ENCODE measurements around the gene PPAT.

The PPAT gene

DNA sequence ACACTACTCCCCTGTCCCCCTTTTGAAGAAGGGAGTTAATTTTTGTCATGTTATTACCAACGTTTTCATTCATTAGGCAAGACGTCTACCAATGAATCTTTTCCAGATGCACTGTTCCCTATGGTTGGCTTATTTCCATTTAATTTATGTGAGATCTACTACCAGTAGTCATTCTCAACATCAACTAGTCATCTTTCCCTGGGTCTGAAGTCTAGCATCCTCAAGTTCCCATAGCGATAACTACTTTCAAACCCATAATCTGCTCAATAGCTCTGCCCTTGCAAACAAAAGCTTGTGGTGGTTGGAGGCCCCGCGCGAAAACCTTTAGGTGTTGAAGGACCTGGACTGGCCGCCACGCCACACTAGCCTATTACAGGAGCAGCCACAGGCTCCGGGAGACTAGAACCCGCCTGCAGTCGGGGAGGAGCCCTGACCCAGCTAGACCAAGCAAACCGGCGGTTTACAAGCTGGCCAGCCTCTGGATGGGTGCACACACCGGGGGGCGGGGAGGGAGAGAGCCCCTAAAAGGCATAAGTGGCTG, 746 bp downstream of the PPAT start:
- DNase-seq (ENCODE audit: low read depth, low spot score) = no peak

DNA sequence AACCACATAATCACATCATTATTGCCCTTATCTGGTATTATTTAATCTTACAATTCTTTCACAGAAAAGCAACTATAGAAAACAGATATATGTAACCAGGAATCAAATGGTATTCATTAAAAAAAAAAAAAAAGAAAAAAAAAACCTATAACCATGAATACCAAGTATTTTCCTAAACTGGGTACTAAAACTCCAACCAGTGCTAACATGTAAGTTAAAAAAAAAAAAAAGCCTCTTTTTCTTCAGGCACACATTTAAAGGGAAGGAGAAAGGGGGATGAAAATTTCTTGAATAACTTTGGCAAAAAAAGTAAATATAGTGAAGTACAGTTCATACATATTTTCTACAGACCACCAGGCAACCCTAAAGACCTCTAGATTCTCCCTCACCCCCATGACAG, 2.1 kb downstream of the PPAT start:
- DNase-seq (ENCODE audit: low read depth, low spot score) = no peak

DNA sequence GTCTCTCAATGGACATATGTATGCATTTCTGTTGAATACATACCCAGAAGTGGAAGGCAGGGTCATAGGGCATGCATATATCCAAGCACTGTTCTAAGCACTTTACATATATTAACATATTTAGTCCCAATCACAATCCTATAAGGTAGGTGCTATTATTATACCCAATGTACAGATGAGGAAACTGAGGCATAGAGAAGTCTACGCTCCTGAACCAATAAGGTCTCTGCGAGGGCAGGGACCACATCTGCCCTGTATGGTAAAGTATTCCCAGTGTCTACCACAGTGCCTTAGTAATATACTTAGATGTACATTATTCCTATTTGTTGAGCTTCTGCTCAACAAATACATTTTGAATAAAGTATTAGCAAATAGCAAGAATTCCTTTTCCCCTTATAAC, 5.2 kb downstream of the PPAT start:
- DNase-seq (ENCODE audit: low read depth, low spot score) = no peak

DNA sequence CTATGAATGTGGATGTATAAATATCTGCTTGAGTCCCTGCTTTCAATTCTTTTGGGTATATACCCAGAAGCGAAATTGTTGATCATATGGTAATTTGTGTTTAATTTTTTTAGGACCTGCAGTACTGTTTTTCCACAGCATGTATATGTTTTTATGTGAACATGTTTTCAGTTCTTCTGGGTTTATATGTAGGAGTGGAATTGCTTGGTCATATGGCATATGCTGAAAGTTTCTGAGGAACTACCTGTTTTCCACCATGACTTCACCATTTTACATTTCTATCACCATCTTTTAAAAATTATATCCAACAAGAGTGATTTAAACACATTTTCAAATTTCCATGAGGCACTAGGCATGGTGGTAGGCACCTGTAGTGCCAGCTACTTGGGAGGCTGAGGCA, 8.2 kb downstream of the PPAT start:
- no peak for DNase-seq (ENCODE audit: low read depth, low spot score)

DNA sequence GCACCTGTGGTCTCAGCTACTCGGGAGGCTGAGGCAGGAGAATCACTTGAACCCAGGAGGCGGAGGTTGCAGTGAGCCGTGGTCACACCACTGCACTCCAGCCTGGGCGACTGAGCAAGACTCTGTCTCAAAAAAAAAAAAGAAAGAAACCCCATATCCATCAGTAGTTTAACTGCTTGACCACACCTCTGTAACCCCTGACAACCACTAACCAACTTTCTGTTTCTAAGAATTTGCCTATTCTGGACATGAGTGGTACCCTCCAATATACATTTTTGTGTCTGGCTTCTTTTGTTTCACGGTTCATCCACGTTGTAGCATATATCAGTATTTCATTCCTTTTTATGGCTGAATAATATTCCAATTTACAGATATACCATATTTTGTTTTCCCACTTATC, 9.1 kb downstream of the PPAT start:
- DNase-seq (ENCODE audit: low read depth, low spot score) = no peak

DNA sequence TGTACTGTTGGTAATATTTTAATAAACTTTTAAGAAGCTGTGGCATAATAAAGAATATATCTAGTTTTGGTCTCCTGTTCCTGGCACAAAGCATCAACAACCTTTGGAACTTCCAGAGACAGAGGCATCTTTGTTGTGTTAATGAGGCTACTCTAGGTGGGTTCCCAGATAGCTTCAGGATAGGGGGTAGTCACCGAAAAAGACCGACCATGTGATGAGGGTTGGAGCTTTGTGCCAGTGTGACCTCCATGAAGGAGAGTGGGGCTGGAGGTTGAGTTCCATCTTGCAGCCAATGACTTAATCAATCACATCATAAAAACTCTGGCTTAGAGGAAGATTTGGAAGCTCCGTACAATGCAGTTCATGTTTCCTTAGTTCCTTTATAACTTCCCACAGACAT, 9.9 kb downstream of the PPAT start:
- DNase-seq (ENCODE audit: low read depth, low spot score) = no peak

DNA sequence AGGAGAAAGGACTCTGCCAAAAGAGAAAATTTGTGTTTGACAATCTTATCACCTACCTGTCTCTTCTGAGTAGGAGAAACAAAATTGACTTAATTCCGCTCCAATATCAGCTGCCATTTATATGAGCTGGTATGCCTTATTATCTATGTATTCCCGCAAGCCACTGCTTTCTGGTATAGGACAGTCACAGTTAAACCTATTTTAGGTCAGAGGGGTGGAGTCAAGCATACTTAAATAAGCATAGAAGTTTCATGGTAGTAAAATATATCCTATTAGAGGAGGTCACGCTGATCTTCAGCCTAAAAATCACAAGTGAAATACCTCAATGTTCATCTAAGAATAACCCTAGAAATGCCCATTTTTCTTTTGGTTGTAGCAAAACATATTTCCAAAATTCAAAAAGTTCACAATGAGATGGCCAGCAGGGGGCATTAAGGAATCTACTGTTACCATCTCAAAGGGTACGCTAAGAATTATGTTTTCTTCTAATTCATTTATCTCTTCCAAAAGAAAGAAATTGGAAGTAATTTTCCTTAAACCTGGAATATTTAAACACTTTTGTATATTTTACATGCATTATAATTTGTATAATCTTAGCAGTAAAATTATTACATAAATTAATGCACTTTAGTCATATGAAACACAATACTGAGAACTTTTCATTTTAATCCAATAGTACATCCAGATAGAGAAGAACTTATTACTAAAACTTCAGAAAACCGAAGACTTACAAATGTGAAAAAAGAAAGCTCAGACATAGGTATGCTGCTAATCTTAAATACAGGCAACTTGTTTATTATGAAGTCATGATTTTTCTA, 10.5 kb downstream of the PPAT start:
- DNase-seq (ENCODE audit: low read depth, low spot score) = no peak

DNA sequence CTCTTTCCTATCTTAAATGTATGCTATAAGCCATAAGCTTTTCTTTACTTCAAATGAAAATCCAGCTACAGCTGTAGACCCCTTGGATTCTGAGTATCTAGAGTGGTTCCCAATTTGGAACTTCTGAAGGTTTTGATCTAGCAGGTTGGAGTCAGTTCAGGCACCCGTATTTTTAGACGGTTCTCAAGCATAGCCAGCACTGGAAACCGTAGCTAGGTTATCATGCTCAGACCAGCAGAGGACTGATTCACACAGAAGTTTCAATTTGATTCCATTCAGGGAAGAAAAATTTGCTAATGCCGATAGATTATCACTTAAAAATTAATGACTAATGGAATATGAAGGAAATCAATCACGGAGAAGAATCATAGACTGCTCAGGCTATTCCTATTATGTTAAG, 11.2 kb downstream of the PPAT start:
- no peak for DNase-seq (ENCODE audit: low read depth, low spot score)

DNA sequence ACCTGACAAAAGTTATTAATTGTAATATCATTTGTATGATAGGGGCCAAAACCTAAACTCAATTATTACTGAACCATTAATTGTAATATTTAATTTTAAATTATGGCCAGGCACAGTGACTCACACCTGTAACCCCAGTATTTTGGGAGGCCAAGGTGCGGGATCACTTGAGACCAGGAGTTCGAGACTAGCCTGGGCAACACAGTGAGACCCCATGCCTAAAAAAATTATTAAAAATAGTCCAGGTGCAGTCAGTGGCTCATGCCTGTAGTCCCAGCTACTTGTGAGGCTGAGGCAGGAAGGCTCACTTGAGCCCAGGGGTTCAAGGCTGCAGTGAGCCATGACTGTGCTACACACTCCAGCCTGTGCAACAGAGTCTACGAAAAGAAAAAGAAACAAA, 18.0 kb downstream of the PPAT start:
- no peak for DNase-seq (ENCODE audit: low read depth, low spot score)

DNA sequence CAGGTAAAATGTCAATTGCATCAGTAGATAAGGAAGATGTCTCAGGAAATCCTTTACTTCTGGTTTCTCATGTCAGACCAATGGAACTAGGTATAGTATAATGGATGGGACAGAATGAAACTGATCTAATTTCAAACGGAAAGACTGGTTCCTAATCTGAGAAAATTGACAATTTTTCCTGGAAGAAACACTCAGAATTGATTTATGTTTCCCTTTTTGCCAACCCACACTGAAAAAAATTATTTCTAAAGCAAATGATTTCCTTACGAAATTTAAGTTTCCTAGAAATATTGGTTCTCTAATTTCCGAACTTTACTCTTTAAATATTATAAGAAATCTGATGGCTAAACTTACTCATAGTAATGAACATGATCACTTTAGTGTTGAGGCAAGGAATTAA, 19.1 kb downstream of the PPAT start:
- no peak for DNase-seq (ENCODE audit: low read depth, low spot score)

DNA sequence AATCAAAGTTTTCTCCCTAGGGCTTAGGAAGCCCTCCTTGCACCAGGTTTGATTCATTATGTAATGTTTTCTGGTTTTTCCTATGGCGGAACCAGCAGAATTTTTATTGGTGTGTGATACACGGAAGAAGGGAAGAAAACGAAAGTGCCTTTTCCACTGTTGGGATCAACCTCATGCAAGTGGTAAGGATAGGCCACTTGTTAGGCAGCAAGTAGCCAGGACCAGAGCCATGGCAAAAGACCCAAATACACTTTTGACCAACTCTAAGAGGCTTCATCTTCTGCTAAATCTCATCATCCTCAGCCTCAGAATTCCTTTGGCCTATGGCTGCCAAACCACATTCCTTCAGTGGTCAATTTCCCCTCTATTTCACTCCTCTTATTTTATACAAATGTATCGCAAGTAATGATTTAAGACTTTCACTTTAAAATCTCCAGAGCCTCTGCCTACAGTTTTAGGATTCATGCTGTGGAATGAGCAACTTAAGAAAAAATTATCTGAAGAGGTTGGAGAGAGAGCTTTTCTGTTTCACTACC, 21.2 kb downstream of the PPAT start:
- DNase-seq (ENCODE audit: low read depth, low spot score) = no peak

DNA sequence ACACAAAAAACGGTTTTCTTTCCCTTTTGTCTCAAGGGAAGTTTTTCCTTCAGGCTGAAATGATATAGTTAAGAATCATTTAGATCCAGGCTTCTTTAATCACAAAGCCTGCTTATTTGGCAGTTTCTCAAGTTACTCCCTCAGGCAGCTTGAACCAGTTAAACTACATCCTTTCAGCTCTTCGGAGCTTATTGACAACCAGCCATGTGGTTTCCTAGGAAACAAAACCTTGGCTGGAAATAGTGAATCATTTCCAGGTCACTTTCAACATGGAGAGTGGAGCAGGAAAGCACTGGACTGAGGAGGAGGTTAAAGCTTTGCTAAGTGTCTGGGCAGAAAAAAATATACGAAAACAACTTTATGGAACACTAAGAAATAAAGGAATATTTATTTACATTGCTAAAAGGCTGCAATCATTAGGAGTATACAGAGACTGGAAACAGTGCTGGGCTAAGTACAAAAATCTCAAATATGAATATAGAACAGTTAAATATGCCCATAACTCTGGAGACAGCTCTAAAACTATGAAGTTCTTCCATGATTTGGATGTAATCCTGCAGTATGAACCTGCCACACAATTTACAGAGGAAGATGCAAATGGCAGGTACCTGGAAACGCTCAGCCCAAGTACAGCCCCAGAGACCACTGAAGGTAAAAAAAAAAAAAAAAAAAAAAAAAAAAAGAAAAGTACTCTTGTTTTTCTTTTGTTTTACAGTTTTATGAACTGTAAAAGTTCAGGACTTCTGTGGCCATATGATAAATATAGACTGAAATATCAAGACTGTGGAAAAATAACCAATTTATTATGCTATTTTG, 25.0 kb downstream of the PPAT start:
- peak; percentile 78 for DNase-seq (ENCODE audit: low read depth, low spot score)

DNA sequence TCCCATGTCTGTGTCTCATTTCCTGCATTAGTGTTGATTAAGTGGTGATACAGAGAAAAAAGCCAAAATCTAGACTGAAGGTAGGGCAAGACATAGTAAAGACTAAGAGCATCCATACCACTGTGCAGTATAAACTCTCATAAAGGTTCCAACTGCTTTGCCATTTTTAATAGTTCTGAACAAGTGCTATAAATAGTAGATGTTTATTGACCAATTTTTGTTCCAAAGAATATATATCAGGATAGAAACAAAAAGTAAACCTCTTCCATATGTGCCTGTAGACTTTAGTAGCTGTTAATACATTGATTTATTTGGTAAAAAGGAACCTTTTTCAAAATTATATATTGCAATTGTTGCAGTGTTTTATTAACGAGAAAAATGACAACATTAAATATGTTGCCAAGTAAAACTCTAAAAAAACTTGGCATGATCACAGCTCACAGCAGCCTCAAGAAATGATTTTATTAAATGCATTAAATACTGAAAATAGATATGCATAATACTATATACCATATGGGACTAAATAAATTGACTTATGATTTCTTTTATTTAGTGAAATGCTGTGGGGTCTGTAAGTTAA, 25.8 kb downstream of the PPAT start:
- DNase-seq (ENCODE audit: low read depth, low spot score) = no peak

DNA sequence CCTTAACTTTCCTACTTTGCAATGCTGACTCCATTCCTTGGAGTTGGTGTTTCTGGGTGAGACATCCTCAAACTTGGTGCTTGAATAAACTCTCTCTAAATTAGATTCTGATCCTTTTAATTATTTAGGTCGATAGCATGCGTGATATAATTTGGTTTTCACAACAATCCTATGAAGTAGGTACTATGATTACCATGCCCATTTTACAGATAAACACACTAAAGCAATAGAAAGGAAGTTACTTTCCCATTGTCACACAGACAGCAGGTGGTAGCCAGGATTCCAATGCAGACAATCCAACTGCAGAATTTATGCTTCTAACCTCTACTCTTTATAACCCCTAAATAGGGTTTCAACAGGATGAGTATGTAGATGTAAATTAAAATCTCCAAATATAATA, 26.4 kb downstream of the PPAT start:
- DNase-seq (ENCODE audit: low read depth, low spot score) = no peak

DNA sequence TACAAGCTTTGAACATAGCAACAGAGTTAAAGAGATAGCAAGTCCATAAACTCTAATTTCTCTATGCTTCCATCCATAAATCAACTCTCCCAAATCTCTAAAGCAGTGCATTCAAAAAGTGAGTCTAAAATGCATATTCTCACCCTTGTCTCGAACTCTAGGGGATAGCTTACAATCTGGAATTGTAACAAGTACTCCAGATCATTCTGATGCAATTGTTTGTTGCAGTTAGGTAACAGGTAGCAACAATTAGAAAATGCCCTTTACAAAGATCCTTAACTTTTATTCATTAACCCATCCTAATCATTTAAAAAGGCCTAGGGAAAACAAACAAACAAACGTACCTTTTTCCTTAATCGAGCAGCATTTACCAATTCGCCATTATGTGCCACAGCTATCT, 29.3 kb downstream of the PPAT start:
- no peak for DNase-seq (ENCODE audit: low read depth, low spot score)

DNA sequence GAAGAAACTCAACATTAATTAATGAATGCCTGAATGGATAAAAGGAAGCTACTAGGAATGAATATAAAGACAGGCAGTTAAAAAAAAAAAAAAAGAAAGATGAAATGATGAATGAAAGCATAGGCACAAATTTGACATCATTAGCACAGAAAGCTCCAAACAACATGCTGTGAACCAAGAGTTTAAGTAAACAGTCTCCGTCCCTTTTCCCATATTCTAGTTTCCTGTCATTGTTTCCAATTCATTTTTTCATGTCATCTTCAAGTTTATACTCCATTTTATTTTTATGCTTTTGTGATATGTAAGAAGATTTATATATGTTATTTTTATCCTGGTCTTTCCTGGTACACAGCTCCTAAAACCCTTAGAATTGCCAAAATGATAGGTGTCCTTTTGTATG, 30.4 kb downstream of the PPAT start:
- no peak for DNase-seq (ENCODE audit: low read depth, low spot score)

DNA sequence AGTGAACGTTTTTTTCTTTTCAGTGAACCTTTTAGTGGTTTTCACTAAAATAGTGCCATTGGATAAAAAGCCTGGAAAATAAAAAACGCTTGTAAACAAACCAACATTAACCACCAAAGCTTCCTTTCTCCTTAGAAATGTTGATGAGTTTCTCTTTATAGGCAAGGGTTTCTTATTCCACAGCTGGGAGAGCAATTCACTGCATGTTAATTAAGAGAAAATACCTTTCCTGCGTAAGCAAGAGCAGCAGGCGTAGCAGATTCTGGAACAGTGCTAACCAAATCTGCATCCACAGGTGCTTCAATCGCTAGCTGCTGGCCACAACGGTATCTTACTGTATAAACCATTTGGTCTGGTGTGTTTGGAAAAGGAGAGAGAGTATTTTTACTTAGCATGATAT, 34.9 kb downstream of the PPAT start:
- no peak for DNase-seq (ENCODE audit: low read depth, low spot score)

DNA sequence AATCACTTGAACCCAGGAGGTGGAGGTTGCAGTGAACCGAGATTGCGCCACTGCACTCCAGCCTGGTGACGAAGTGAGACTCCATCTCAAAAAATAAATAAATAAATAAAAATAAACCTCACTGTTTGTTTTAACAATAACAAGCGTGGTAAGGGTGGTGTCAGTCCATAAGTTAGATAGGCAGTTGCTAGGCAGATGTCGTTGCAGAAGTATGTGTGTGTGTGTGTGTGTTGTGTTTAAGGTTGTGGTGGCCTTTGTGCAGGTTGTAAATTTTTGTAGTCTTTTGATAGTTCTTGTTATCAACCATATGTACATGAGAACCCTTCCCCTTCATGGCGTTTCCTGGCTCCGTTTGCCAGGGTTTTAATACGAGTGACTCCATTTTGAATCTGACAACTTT, 44.1 kb downstream of the PPAT start:
- DNase-seq (ENCODE audit: low read depth, low spot score) = no peak

DNA sequence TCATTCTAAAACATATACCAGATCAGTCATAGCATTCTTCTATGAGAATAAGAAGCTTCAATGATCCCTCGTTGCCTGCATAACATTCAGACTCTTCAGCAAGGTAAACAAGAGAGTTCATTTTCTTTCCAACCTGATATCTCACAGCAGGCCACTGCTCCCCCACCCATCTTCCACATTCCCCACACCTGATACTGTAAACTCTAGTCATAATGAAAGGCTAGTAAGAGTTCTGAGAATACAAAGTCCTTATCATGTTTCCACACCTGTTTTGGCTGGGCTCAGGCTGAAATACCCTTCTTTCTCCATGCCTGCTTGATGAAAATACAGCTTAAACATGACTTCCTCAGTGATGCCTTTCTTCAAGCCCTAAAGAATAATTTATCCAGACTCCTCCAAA, 45.9 kb downstream of the PPAT start:
- DNase-seq (ENCODE audit: low read depth, low spot score) = no peak

DNA sequence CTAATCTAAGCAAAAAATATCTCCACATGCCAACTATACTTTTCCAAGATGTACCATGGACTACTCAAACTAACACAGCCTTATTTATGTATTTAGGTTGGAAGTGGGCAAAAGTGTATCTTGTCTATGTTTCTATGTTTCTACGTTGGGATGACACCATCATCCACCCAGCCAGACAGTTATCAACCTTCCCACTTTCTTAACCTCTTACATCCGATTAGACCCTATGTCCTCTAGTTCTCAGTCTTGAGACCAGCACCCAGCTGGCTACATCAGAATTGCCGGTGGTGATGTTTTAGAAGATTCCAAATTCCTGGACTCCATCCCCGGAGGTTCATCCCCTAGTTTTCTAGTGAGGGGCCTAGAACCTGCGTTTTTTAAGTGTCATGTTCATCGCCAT, 47.1 kb downstream of the PPAT start:
- no peak for DNase-seq (ENCODE audit: low read depth, low spot score)

DNA sequence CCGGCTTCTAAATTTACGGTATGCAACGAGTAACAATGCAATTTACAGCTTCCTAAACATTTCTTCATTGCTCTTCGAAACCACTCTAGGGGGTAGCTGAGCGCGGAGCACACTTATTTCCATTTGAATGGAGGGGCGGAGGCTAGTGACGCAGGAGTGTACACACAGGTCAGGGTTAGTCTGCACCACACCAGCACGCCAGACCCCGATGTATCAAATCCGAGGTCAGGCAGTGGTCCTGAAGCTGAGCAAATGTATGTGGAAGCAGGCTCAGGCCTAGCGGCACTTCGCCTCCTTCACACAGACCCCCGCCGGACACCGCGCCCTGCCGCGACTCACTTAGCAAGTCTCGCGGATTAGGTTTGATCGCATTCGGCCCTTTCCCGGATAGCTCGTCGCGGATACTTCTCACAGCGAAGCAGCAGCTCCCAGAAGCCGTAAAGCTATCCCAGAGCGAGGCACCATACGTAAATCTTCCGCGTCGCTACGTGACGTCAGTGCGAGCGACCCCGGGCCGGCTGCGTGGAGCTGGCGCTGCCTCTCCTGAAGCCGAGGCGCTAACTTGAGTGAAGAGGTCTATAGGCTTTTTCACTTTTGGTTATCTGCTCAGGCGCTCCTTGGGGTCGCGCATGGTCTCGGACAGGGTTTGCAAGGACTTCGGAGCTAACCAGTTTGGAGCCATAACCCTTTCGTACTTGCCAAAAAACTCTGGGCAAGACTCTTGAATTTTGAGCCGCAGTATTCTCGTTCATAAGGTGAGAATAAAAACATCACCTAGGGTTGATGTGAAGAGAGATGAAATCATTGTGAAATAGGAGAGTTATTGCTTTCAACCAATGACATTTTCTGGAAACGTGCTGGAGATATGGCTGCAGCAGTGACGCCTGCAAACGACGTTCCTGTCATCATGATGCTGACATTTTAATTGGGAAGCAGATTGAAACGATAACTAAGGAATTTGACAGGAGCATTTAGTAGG, 48.1 kb downstream of the PPAT start, which contains the start of gene AASDH:
AASDH (minus strand) TSS at position 469 of the 979 bp plus-strand sequence. CDS start 3,192 bp downstream, outside the sequence.
- DNase-seq (ENCODE audit: low read depth, low spot score) = peak; percentile 96

Data from brain pericyte (primary cell).